Measurements from ENCODE around the gene CACYBP.

Gene CACYBP

DNA sequence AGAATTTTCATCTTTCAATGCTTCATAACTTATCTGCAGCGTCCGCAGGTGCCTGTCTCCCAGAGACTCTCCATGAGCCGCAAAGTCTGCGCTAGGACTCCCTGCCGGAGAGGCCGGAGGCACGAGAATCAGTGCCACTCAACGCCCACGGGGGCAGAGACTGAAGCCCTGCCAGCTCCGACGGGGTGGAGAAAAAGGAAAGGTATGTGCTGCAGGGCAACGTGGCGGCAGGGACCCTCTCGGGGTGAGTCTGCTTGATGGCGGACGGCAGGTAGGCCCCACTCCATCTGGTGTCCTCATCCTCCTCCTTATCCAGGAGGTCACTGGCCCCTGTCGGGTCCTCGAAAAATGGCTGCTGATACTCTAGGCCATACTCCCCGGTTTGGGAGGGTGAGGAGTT lies 45.4 kb downstream of the CACYBP start:
- TF ChIP-seq ZFX (IDR thresholded peaks at IDR 0.05) (no peak), CTCF (conservative IDR thresholded peaks at IDR 0.05) (no peak)
- H3K27ac ChIP-seq: no peak overlapping the region

- H3K27ac ChIP-seq: no peak overlapping the region
- TF ChIP-seq ZFX (IDR thresholded peaks at IDR 0.05): no peak
- TF ChIP-seq CTCF (conservative IDR thresholded peaks at IDR 0.05): no peak
Measured at GRCh38 chr1:175045519-175045918, 45.8 kb downstream of the CACYBP start.

DNA sequence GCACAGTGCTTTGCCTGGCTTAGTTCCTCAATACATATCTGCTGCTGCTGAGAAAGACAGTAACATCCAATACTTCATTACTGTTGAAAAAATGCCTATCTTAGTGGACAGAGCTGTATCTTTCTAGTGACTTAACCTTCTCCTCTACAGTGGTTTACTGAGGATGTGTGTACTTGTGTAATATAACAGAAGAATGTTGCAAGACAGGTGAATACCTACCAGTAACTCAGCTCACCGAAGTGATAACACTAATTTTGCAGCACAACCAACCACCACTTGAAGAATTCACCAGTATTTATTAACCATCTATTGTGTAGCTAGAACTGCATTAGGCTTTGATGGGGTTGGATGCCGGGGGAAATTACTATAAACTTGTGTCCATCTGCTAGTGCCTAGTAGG lies 51.2 kb downstream of the CACYBP start:
- H3K27ac ChIP-seq: no peak overlapping the region

DNA sequence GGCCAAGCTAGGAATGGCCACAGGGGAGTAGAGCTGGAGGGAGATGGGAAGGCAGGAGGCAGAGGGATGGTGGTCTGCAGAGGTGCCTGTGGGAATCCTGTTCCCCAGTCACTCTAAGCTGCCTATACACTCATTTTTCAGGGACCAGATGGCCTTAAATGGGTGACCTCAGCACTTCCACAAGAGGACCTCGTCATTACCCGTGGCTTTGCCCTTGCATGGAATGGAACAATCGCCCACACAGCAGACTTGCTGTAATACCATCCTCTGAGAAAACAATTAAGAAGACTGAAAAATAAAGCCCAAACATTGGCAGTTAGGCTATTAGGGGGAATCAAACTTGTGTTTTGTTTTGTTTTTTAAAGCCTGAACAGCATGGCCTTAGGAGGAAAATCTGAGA lies 55.0 kb downstream of the CACYBP start:
- no peak overlapping the region for H3K27ac ChIP-seq
- TF ChIP-seq ZFX (IDR thresholded peaks at IDR 0.05) (no peak), CTCF (conservative IDR thresholded peaks at IDR 0.05) (no peak)

More for the DNA sequence above, 51.2 kb downstream of the CACYBP start:
- TF ChIP-seq CTCF (conservative IDR thresholded peaks at IDR 0.05): no peak
- no peak for TF ChIP-seq ZFX (IDR thresholded peaks at IDR 0.05)

All from C4-2B (cell line).